SU-DHL-6 (cell line): ENCODE data around the gene C1QTNF8.

ENCODE experiments used
- H2AFZ ChIP-seq: fragments of 200-600 bp; sonication (generic); 2 replicates; pipeline ENCODE4 v1.6.1; 2014; ENCODE audit warnings: low read depth, mild to moderate bottlenecking, moderate library complexity, mixed read lengths, antibody characterized with exemption, low read length; ENCODE audit not compliant: severe bottlenecking
- H3F3A ChIP-seq: fragments of 200-600 bp; shearing (Covaris generic); 2 replicates; pipeline ENCODE4 v1.6.0; 2016; ENCODE audit warnings: antibody characterized with exemption, mild to moderate bottlenecking; ENCODE audit not compliant: insufficient read depth
- H3K27ac ChIP-seq: fragments of 200-600 bp; sonication (generic); 2 replicates; pipeline ENCODE4 v1.5.1; 2016; ENCODE audit warnings: low read depth, mild to moderate bottlenecking, low read length, moderate library complexity, mixed read lengths
- H3K27me3 ChIP-seq: fragments of 200-600 bp; sonication (generic), shearing (Covaris generic); 2 replicates; pipeline ENCODE4 v1.6.0; 2014; ENCODE audit warnings: mild to moderate bottlenecking, low read length
- H3K36me3 ChIP-seq: fragments of 200-600 bp; sonication (generic); 2 replicates; pipeline ENCODE4 v1.6.1; 2014; ENCODE audit warnings: mild to moderate bottlenecking, low read length, mixed read lengths
- H3K4me2 ChIP-seq: fragments of 300-600, 200-600 bp; shearing (Covaris generic), sonication (generic); 2 replicates; pipeline ENCODE4 v1.6.0; 2014; ENCODE audit warnings: low read length, low read depth, mild to moderate bottlenecking; ENCODE audit not compliant: poor library complexity, severe bottlenecking
- H3K4me3 ChIP-seq: fragments of 200-600 bp; sonication (generic); 2 replicates; pipeline ENCODE4 v1.5.1; 2014; ENCODE audit warnings: antibody characterized with exemption, low read length, mild to moderate bottlenecking, mixed read lengths; ENCODE audit not compliant: insufficient read depth, poor library complexity, severe bottlenecking
- H3K79me2 ChIP-seq: fragments of 200-600 bp; sonication (generic); 2 replicates; pipeline ENCODE4 v1.6.1; 2014; ENCODE audit warnings: mild to moderate bottlenecking, low read length, moderate library complexity; ENCODE audit not compliant: insufficient read depth
- H3K9ac ChIP-seq: fragments of 200-600 bp; sonication (generic); 2 replicates; pipeline ENCODE4 v1.7.0; 2014; ENCODE audit warnings: mild to moderate bottlenecking, low read length
- H3K9me2 ChIP-seq: fragments of 200-600 bp; sonication (generic); replicated peaks from 2 replicates; pipeline ENCODE4 v1.6.1; 2014; ENCODE audit warnings: low read length; ENCODE audit not compliant: insufficient read depth
- H3K9me3 ChIP-seq: fragments of 200-600 bp; sonication (generic); 2 replicates; pipeline ENCODE4 v1.6.1; 2014; ENCODE audit warnings: low read length, mixed read lengths; ENCODE audit not compliant: insufficient read depth
- H4K20me1 ChIP-seq: fragments of 200-600 bp; sonication (generic); 2 replicates; pipeline ENCODE4 v1.6.1; 2014; ENCODE audit warnings: low read depth, mild to moderate bottlenecking, antibody characterized with exemption, low read length, moderate library complexity, mixed read lengths
- CTCF ChIP-seq: fragments of 200-600 bp; sonication (generic); IDR thresholded peaks from one replicate; pipeline ENCODE4 v1.5.1; 2017; ENCODE audit warnings: antibody characterized with exemption, mild to moderate bottlenecking, low read length, moderate library complexity; ENCODE audit not compliant: insufficient read depth, poor library complexity, severe bottlenecking
- EZH2phosphoT487 ChIP-seq: fragments of 200-600 bp; sonication (generic), shearing (Covaris generic); conservative IDR thresholded peaks from 2 replicates; pipeline ENCODE4 v1.6.1; 2018; ENCODE audit warnings: mild to moderate bottlenecking, antibody characterized with exemption, low read length, moderate library complexity, mixed read lengths

The C1QTNF8 gene

DNA sequence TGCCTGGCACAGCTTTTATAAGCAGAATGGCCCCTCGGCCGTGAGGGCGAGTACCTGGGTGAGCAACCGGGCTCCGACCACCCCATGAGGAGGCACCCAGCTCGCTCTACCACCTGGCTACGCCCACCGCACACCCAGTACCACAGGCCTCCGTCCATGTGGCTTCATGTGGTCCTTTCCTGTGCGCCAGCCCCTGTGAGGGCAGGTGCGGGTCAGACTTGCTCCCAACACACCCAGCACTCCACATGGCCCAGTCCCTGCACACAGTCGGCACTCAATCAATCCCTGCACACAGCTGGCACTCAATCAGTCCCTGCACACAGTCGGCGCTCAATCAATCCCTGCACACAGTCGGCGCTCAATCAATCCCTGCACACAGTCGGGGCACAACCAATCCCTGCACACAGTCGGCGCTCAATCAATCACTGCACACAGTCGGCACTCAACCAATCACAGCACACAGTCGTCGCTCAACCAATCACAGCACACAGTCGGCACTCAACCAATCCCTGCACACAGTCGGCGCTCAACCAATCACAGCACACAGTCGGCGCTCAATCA is 4.0 kb downstream of the C1QTNF8 start:
- Histone ChIP-seq H3K27me3 (no peaks in the 10 kb centered on the region), H3K36me3 (no peaks in the 10 kb centered on the region), H3K9ac (no peak overlapping the region), H3K4me3 (no peak overlapping the region), H3K4me2 (no peak overlapping the region), H4K20me1 (no peaks in the 10 kb centered on the region), H3K79me2 (no peaks in the 10 kb centered on the region), H2AFZ (no peak overlapping the region), H3F3A (no peaks in the 10 kb centered on the region), H3K9me3 (no peaks in the 10 kb centered on the region), H3K27ac (no peak overlapping the region), H3K9me2 (no peaks in the 10 kb centered on the region)
- TF ChIP-seq EZH2phosphoT487, result no peak
- no peak for TF ChIP-seq CTCF

DNA sequence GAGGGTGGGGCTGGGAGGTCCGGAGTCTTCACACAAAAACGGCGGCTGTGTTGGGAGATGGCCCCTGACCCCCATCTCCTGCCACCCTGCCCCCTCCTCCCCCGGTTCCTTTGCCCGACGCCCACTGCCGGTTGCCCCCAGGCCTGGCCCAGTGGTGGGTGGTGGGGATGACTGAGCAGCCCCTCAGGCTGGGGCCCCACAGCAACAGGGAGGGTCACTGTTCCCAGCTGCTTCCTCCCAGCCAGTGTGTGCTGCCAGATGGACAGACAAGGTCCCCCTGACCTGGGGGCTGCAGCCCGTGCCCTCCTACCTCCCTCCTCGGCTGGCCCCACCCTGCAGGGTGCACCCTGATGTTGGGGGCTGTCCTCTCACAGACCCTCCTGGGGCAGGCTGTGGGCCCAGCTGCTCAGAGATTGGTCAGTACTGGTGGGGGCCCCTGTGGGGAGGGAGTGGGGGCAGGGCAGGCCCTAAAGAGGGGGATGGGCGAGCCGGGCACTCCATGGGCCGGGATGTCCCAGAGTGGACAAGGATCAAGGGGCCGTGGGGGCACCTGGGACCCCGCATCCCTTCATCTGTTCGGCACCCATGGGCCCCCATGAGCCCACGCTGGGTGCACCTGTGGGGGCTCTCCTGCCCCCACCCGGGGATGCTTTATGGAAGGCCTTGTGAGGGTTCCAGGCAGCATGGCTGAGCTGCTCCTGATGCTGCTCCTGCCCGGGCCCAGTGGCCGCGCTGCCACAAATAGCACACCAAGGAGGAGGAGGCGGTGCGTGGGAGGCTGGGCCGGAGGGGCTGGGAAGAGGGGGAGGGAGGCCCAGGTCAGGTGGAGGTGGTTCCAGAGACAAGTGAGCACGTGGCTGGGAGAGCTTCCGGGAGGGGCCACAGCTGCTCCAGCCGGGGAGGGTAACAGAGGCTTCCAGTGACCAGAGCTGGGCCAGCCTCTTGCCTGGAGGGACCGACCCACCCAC is 5.1 kb downstream of the C1QTNF8 start:
- H3K4me3 ChIP-seq, result no peak overlapping the region
- no peaks in the 10 kb centered on the region for H4K20me1 ChIP-seq

GRCh38 chr16:1089822-1090619 is 6.0 kb downstream of the C1QTNF8 start:
- no peak overlapping the region for H3K4me2 ChIP-seq

More for the DNA sequence above, 5.1 kb downstream of the C1QTNF8 start:
- Histone ChIP-seq H3K9me3 (no peaks in the 10 kb centered on the region), H3K9ac (no peak overlapping the region), H3K4me2 (no peak overlapping the region), H3F3A (no peaks in the 10 kb centered on the region), H3K27ac (no peak overlapping the region), H3K36me3 (no peaks in the 10 kb centered on the region), H3K27me3 (no peaks in the 10 kb centered on the region), H3K9me2 (no peaks in the 10 kb centered on the region), H2AFZ (no peak overlapping the region), H3K79me2 (no peaks in the 10 kb centered on the region)
- no peak for TF ChIP-seq EZH2phosphoT487
- no peak for TF ChIP-seq CTCF

More at GRCh38 chr16:1089822-1090619, 6.0 kb downstream of the C1QTNF8 start:
- H3K4me3 ChIP-seq, result no peak overlapping the region
- no peaks in the 10 kb centered on the region for H3K9me3 ChIP-seq
- no peaks in the 10 kb centered on the region for H3K27me3 ChIP-seq
- H2AFZ ChIP-seq, result no peak overlapping the region
- no peaks in the 10 kb centered on the region for H4K20me1 ChIP-seq
- no peak overlapping the region for H3K9ac ChIP-seq
- no peaks in the 10 kb centered on the region for H3F3A ChIP-seq
- H3K27ac ChIP-seq, result no peak overlapping the region
- no peaks in the 10 kb centered on the region for H3K36me3 ChIP-seq
- H3K9me2 ChIP-seq, result no peaks in the 10 kb centered on the region
- H3K79me2 ChIP-seq, result no peaks in the 10 kb centered on the region
- TF ChIP-seq CTCF, result no peak
